Activated CD4-positive, alpha-beta T cell treated with anti-CD3 and anti-CD28 coated beads for 24 hours (primary cell): Measurements from ENCODE around the gene G3BP2.
"Not testable (repeated sequence)": the region's sequence is repeated elsewhere in the genome, so short reads cannot be mapped to it uniquely, and the experiment has no call there.

ENCODE experiments used
- DNase-seq, 2 donors: peaks; one replicate each; pipeline ENCODE4 v3.0.0-alpha.2; 2020; ENCODE audit warnings: low read depth in 2 of 2

G3BP2 gene

GRCh38 chr4:75683482-75684155 is 10.4 kb upstream of the G3BP2 start:
- DNase-seq, result no peak

DNA sequence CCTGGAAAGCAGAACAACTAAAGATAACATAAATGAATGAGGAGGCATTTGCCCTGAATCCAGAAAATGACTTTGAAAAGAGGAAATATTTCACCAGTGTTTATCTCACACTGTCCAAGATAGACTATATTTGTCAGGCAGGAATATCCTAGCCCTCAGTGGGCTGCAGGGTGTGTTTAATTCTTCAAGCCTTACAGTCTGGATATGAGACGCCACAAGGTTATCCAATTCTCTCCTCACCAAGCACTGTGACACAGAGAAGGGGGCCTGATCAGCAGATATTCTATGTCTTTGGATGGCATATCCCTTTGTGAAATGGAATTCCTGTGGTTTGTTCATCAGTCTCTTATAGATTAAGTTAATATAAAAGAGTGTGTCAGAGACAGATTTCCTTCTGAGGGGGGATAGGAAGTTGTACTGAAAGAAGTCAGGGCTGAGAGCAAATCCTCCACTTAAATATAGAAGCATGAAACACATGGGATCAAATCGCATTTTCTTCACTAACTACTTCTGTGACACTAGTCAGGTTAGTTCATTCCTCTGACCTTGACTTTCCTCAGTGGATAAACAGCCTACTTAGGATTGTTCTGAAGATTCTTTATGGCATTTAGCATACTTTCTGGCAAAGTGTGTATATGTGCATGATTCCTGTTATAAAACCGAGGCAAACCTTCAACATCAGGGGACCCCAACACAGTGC is 6.8 kb upstream of the G3BP2 start:
- no peak for DNase-seq

DNA sequence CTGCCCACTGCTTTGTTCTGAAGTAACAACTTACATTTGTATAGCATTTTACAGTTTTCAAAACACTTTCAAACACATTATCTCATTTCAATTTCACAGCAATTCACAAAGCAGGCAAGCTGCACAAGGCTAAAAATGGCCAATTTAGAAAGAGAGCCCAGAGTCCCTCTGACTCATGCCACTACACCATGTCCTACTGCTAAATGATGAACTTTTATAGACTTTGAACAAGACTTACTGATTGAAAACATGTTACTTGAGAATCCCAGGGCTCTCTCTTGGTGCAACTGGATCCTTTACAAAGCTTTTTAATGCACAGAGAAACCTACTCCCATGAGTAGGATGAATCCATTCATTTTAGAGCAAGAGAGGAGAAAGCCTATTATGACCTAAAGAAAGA is 5.8 kb upstream of the G3BP2 start:
- DNase-seq, result no peak

DNA sequence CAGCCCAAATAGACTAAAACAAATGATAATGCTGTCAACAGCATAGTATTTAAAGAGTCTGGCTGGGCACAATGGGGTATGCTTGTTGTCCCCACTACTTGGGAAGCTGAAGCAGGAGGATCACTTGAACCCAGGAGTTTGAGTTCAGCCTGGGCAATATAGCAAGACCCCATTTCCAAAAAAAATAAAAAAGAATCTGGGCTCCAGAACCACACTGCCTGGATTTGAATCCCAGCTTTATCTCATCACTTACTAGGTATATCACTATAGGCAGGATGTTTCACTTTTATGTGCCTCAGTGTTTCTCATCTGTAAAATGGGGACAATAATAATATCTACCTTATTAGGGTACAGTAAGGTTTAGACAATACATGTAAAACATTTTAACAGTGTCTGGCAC is 5.3 kb upstream of the G3BP2 start:
- no peak for DNase-seq

GRCh38 chr4:75675004-75675531 is 1.9 kb upstream of the G3BP2 start:
- no peak for DNase-seq

- DNase-seq, result no peak
Observed at GRCh38 chr4:75673959-75674328, 733 bp upstream of the G3BP2 start.

DNA sequence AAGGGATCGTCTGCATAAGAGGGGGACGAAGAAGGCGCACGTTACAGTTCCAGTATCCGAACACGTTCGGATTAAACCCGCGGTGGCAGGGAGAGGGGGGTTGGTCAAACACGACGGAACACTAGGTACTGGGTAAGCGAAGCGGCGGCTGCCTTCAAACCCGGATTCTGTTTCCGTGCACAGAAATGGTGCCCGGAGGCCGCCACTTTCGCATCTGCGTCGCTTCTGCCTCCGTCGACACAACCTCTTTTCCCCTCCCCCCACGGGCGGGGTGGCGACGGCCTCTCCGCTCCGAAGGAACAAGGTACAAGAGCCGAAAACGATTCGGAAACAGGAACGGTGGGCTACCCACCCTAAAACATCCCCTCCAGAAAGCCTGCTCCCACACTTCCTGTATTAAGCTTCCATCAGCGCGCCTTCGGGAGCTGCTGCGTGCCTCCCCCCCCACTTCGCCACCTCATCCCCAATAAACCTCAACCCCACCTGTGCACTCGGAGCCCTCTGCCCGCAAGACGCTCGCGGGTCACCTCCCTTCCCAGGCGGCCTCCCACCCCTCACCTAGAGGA is 667 bp downstream of the G3BP2 start:
- DNase-seq, result peak; percentile 68 to 69

DNA sequence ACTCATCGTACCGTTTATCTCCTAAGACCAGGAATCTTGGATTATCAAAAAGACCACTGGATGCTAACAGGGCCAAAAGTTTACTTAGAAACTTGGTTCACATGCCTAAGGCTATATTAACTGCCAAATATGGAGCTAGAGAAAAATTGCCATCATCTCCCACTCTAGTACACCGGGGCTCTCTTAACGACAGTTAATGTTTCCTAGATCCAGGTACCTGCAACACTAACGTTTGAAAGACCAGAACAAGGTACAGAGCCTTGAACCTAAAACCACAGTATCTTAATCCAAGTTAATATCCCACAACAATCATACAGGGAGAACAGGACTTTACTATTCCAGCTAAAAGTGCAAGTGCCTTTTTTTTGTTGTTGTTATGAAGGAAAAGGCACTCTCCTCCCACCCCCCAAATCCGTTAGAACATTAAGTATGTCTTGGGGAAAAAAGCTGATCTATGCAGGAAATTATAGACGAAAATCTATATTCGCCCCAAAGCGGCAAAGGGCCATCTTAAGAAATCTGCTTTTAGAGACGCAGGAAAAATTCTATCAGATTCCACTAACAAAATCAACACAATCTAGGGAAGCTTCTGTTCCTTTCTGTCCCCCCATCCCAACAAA is 1.3 kb downstream of the G3BP2 start:
- no peak for DNase-seq

- no peak for DNase-seq
Observed at GRCh38 chr4:75668596-75668995, 4.6 kb downstream of the G3BP2 start.

DNA sequence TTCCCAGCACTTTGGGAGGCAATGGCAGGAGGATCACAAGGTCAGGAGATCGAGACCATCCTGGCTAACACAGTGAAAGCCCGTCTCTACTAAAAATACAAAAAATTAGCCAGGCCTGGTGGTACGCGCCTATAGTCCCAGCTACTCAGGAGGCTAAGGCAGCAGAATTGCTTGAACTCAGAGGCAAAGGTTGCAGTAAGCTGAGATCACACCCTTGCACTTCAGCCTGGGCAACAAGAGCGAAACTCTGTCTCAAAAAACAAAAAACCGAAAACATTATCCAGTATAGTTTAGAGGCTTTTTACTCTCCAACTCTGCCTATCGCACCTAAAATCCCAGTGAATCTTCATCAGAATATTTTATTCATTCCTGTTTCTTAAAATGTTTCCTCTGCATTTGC is 5.6 kb downstream of the G3BP2 start:
- DNase-seq, result not testable (repeated sequence)

DNA sequence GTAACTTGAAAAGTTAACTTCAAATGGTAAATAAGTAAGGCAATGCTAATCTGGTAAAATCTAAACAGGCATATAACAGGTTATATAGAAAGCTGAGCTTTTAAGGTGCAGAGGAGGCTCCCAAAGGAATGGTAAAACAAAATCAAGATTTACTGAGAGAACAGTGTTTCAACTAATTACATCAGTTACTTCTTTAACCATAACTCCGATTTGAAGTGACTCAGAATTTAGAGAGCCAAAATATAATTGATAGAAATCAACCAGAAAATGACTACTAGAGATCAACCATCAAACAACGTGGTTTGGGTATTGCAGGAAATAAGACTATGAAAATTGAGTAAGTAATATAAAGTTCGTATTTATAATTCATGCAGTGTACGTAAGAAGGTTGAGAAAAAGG is 6.9 kb downstream of the G3BP2 start:
- no peak for DNase-seq

DNA sequence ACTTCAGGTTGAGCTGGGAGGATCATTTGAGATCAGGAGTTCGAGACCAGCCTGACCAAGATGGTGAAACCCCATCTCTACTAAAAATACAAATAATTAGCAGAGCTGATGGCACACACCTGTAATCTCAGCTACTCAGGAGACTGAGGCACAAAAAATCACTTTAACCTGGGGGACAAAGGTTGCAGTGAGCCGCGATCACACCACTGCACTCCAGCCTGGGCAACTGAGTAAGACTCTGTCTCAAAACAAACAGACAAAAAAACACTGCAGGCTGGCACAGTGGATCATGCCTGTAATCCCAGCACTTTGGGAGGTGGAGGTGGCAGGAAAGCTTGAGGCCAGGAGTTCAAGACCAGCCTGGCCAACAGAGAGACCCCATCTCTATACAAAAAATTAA is 8.6 kb downstream of the G3BP2 start:
- DNase-seq, result not testable (repeated sequence)

- DNase-seq, result no peak
Observed at GRCh38 chr4:75662626-75663025, 10.6 kb downstream of the G3BP2 start.

DNA sequence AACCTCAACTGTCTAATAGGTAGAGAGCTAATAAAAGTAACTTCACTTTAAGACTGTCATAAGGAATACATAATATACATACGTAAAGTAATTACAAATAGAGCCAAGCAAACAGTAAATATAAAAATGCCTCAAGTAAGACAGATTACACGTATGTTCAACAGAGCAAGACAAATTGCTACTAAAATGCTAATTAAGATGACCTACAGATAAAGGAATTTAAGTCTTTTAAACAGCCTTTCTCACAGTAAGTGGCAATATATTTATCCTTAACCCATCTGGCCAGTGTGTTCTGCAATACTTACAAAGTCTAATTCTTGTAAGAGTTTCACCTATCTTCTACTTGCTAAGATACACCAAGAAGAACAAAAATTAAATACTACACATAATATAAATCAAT is 12.7 kb downstream of the G3BP2 start:
- DNase-seq, result no peak

- DNase-seq, result no peak
Observed at GRCh38 chr4:75659512-75660031, 13.6 kb downstream of the G3BP2 start.

GRCh38 chr4:75658876-75659275 is 14.3 kb downstream of the G3BP2 start:
- DNase-seq, result no peak

GRCh38 chr4:75655562-75655961 is 17.6 kb downstream of the G3BP2 start:
- no peak for DNase-seq

- no peak for DNase-seq
Observed at GRCh38 chr4:75654905-75655304, 18.3 kb downstream of the G3BP2 start.

GRCh38 chr4:75653845-75654503 is 19.2 kb downstream of the G3BP2 start:
- DNase-seq, result no peak

DNA sequence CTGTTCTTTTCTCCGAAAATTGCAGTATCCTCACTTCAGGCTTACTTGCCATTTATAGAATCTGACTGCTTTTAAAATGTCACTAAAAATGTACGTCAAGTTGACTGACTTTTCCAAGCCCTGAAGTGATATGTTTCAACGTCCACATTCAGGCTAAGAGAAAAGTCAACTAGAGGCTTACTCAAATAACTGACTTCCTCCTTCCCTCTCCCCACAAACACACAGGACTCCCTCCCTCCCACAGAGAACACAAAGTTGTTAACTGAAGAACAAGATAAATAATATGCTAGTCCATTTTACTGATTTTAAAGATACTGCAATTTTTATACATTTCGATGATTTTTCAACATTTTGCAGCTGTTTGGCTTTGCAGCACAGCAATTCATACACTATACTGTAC is 29.1 kb downstream of the G3BP2 start:
- DNase-seq, result no peak

DNA sequence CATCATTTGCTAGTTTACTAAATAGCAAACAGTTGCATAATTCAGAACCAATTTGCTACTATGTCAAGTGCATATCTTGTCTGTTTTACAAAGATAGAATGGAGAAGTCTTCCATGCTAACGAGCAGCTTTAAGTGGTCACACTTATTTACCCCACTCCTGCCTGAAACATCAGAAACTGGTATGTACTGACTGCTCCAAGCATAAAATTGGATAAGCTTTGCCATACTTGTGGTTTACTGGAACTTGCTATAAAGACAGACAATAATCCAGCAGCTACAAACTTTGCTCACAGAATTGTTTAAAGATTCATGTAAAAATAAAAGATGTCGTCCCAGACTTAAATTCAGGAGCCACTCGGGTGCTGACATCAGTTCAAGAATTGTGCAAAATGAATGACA is 29.6 kb downstream of the G3BP2 start:
- no peak for DNase-seq

GRCh38 chr4:75639124-75639695 is 34.0 kb downstream of the G3BP2 start:
- no peak for DNase-seq
